T-helper 22 cell (primary cell): ENCODE measurements around the gene LACTBL1.

Experiments used
- DNase-seq: peaks from one replicate; pipeline ENCODE4 v3.0.0-alpha.2; 2020; ENCODE audit warnings: low read depth

The LACTBL1 gene

DNA sequence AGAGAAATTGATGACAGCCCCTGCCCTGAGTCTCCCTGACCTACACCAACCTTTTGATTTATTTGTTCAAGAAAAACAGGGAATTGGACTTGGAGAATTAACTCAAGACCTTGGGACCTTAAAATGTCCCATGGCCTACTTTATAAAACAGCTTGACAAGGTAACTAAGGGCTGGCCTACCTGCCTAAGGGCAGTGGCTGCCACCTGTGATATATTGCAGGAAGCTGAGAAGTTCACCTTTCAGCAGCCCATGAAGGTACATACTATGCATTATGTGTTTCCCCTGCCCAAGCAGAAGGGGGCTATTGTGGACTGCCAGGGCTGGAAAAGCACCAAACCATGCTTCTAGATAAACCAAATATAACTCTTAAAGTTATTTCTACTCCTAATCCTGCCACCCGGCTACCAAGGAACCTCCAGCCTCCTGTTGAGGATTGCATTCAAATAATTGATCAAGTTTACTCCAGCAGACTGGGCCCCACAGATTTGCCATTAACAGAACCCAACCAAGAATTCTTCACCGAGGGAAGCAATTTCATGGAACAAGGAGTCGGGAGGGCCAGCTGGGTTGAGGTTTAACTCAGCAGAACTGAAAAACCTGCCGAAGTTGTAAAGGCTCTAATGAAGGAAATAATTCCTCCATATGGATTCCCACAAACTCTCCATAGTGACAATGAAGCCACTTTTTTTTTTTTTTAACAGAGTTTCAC is 28.2 kb downstream of the LACTBL1 start:
- no peak for DNase-seq

GRCh38 chr1:22941257-22941656 is 31.4 kb downstream of the LACTBL1 start:
- DNase-seq = no peak

- DNase-seq = no peak
Measured at GRCh38 chr1:22936681-22937080, 36.0 kb downstream of the LACTBL1 start.

GRCh38 chr1:22935433-22935832 is 37.2 kb downstream of the LACTBL1 start:
- DNase-seq = no peak

GRCh38 chr1:22932803-22933470 is 39.7 kb downstream of the LACTBL1 start:
- no peak for DNase-seq

- no peak for DNase-seq
Measured at GRCh38 chr1:22930240-22930912, 42.3 kb downstream of the LACTBL1 start.

DNA sequence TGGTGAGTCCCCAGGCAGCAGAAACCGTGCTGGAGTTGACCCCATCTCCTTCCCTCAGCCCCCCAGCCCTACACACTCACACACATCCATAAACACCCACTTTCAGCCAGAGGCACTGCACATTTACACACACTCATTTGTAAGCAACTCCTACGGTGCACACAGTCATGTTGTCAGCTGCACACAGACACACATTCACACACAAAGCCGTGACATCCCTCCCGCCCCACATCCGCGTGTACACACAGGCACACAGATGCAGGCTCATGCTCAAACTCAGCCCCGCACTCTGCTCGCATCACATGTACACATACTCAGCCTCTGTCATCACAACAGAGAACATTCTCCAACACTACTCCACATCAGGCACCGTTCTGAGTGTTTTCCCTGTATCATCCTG is 47.6 kb downstream of the LACTBL1 start:
- DNase-seq = no peak

GRCh38 chr1:22922640-22923039 is 50.0 kb downstream of the LACTBL1 start:
- no peak for DNase-seq

- DNase-seq = no peak
Measured at GRCh38 chr1:22921452-22922126, 51.1 kb downstream of the LACTBL1 start.

DNA sequence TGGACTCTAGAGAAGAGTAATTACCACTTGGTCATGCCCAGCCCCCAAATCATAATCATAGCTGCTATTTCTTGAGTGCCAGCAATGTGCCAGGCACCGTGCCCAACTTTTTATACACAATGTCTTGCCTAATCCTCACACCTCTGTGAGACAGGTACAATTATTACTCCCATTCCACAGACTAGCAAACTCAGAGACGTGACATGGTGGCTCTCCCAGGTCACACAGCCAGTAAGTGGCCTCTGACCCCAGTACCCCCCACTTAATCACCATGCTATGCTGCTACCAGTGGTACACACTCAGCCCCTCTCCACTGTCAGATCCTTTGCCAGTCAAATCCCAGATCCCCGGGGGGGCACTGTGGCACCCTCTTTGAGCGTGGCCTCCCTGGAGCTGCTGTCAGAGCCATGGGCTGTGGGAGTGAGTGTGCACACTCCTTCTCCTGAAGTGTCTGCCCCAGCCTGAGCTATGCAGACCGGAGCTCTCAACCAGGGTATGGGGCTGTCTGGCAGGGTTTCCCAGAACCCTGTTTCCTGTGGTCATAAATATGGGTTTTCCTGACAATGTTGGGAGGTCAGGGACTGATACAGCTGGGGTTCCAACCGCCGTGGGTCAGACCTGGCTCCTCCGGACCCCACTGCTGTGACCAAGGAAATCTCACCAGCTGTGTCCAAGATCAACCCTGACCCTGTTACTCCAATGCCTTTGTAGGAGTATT is 51.8 kb downstream of the LACTBL1 start:
- DNase-seq = no peak

GRCh38 chr1:22920026-22920733 is 52.5 kb downstream of the LACTBL1 start:
- DNase-seq = no peak

- DNase-seq = no peak
Measured at GRCh38 chr1:22919341-22920025, 53.2 kb downstream of the LACTBL1 start.

- DNase-seq = no peak
Measured at GRCh38 chr1:22918644-22919043, 54.0 kb downstream of the LACTBL1 start.

DNA sequence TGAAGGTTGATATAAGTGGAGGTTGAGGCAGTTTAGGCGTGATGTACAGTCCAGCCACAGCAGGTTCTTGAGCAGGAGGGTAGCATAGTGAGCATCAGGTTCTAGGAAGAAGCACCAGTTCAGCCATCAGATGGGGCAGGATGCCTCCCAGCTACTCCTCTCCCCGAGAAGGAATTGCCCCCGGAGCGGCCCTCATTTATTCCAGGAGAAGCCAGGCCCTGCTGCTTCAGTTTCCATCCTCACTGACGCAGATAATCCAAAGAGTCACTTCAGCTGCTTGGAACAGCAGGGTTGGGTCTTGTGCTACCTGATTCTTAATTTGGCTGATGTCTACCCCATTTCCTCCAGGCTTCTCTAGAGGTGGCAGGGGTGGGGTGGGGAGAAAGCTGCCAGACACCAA is 54.7 kb downstream of the LACTBL1 start:
- no peak for DNase-seq

DNA sequence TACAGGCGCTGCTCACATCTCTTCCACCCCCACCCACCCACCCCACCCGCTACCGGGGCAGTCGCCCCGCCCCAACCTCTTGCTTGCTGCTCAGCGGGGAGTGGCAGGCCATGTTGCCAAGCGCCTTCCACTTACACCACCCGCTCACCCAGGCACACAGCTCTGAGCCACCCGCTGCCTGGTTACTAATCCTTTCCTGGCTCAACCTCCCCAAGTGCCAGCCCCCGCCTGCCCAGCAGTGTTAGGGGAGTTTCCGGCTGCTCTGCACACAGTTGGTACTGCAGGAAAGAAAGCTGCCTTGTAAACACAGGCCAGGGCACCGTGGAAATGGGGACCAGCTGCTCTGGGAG is 56.2 kb downstream of the LACTBL1 start:
- DNase-seq = no peak

DNA sequence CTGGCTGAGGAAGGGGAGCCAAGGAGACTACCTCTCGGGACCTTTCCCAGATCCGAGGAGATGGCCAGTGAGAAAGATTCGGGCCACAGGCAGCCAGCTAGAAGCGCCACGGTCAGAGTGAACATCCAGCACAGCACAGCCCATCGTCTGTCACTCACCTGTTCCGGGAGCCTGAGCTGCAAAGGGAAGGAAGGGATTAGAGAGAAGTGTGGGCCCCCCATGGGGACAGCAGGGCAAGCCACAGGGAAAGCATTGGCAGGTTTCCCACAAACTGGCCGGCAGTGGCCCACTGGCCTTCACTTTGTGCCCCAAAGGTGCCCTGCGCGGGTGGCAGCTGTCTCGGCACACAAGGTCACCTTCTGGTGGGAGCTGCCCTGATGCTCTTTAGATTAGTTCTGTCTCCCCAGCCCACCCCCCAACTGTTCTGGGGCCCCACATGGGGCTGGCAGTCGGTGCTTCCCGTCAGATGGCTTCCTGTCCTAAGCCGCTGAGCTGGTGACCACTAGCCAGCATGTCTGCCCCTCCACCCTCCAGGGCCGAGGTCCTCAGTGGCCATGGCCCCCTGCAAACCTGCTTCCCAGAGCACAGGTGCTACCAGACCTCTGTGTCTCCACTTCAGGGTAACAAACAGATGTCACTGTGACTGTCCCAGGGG is 56.7 kb downstream of the LACTBL1 start:
- no peak for DNase-seq

DNA sequence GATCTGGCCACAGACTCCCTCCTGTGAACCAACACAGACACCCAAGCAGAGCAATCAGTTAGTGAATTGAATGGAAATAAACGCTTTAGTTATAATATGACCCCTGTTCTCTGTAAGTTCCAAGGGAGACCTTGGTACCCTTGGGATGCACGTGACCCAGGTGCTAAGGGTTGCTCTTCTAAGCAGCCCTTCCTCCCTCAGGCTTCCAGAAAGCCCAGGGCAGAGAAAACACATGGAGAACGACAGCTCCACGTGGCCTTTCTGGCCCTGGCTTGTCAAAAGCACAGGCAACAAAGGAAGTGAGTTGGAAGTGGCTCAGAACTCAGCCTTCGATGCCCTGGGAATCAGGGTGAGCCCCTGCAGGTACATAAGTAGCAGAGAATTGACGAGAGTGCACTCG is 57.4 kb downstream of the LACTBL1 start:
- DNase-seq = no peak

DNA sequence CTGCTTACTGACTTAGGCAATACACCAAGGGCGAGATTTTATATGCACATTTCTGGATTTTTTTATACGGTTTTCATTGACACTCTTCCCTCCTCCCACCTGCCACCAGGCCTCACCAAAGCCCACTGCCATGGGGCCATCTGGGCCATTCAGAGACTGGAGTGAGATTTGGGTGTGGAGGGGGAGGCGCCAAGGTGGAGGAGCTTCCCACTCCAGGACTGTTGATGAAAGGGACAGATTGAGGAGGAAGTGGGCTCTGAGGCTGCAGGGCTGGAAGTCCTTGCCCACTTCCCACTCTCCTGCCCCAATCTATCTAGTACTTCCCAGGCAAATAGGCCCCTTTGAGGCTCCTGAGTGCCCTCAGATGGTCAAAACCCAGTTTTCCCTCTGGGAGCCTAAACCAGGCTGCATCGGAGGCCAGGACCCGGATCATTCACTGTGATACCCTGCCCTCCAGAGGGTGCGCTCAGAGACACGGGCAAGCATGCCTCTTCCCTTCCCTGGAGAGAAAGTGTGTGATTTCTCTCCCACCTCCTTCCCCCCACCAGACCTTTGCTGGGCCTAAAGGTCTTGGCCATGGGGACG is 57.9 kb downstream of the LACTBL1 start:
- DNase-seq = no peak

- DNase-seq = no peak
Measured at GRCh38 chr1:22914156-22914555, 58.5 kb downstream of the LACTBL1 start.
